Mesodermal cell (in vitro differentiated cells): ENCODE data around the gene PKP1.

Source experiments
- H3K27ac ChIP-seq: 2 replicates; pipeline ENCODE4 v1.7.0; 2013; ENCODE audit warnings: mild to moderate bottlenecking, low read depth, low read length, moderate library complexity; ENCODE audit not compliant: severe bottlenecking
- H3K36me3 ChIP-seq: 2 replicates; pipeline ENCODE4 v1.7.1; 2013; ENCODE audit warnings: mild to moderate bottlenecking, low read length, moderate library complexity; ENCODE audit not compliant: control insufficient read depth, insufficient read depth
- H3K4me1 ChIP-seq: one replicate; pipeline ENCODE4 v1.7.1; 2013; ENCODE audit warnings: mild to moderate bottlenecking, low read length; ENCODE audit not compliant: insufficient read depth, control insufficient read depth, poor library complexity, severe bottlenecking
- H3K4me3 ChIP-seq: 2 replicates; pipeline ENCODE4 v1.7.0; 2013; ENCODE audit warnings: low read length, control low read depth, mild to moderate bottlenecking; ENCODE audit not compliant: insufficient read depth, poor library complexity, severe bottlenecking; ENCODE audit errors: extremely low read depth
- H3K9me3 ChIP-seq: 2 replicates; pipeline ENCODE4 v1.7.1; 2013; ENCODE audit warnings: mild to moderate bottlenecking, low read length, moderate library complexity; ENCODE audit not compliant: control insufficient read depth
- WGBS, 2 experiments: methylation state at CpG; one replicate each; pipeline ENCODE4 v1.1.5; 2013; ENCODE audit warnings: missing lambda C conversion rate in 2 of 2; ENCODE audit not compliant: insufficient coverage in 2 of 2; 5-methylcytosine and 5-hydroxymethylcytosine counted together

The PKP1 gene

DNA sequence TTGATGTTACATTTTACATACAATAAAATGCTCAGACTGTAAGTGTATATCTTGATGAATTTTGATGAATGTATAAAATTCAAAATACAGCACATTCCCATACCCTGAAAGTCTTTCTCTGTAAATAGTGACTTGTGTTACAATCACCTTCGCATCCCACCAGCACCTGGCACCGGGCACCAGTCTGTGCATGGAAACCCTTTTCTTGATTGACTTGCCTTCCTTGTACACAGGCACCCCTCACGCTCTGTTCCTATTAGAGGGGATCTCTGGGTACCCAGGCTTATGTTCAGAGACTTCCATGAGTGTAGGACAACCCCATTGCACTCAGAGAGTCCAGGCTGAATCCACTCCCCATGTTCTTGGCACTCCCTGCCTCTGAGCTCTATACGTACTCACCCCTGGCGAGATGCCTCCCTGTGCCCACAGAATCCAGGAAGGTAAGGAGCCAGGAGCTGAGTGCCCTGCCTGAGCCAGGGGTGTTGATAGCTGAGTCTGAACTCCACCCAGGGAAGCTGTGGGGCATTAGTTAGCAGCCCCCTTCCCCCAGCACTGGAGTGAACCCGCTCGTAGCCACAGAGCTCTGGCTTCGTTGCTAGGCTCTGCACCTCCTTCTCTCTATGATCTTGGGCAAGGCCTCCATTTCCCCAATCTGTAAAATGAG lies 22.5 kb upstream of the PKP1 start:
- no peak overlapping the region for H3K27ac ChIP-seq
- no peak overlapping the region for H3K4me3 ChIP-seq
- no peaks in the 10 kb centered on the region for H3K9me3 ChIP-seq
- H3K36me3 ChIP-seq: no peaks in the 10 kb centered on the region
- WGBS, 2 experiments: 91 to 100% methylated on average over 2 to 5 of the region's 8 CpGs
- H3K4me1 ChIP-seq: no peaks in the 10 kb centered on the region

DNA sequence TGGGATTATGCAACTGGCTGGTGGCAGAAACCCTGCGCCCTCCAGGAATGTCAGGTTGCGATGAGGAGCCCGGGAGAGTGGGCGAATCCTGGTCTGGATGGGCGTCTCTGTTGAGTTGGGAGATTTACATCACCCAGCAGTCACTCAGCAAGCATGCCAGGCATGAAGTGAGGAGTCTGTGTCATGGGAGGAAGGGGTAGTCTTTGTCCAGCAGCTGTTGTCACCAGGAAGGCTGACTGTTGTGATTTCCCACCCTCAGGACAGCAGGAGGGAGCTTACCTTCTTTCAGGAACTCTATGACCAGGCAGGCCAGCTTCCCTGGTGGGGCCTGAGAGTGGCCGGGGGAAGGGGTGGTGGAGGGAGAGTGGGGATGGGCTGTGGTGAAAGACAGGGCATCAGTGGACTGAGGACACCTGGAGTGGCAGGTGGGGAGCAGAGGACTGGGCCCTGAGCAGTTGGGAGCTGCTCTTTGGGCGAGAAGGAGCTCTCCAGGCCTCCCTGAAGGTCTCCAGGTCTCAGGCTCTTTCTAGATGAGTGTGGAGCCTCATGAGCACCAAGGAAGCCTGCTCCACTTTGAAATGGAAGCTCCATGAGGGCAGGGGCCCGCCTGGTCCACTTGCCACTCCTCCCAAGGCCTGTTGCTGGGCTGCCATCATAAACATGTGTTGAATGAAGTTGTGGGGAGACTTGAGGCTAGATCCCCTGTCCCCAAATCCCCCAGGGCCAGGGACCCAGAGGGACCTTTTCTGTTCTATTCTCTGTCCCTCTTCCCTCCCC lies 21.3 kb upstream of the PKP1 start:
- Histone ChIP-seq H3K4me3 (no peak overlapping the region), H3K9me3 (no peaks in the 10 kb centered on the region), H3K4me1 (no peaks in the 10 kb centered on the region), H3K27ac (no peak overlapping the region), H3K36me3 (no peaks in the 10 kb centered on the region)
- 94 to 96% methylated on average over 6 to 7 of the region's 8 CpGs for WGBS, 2 experiments

DNA sequence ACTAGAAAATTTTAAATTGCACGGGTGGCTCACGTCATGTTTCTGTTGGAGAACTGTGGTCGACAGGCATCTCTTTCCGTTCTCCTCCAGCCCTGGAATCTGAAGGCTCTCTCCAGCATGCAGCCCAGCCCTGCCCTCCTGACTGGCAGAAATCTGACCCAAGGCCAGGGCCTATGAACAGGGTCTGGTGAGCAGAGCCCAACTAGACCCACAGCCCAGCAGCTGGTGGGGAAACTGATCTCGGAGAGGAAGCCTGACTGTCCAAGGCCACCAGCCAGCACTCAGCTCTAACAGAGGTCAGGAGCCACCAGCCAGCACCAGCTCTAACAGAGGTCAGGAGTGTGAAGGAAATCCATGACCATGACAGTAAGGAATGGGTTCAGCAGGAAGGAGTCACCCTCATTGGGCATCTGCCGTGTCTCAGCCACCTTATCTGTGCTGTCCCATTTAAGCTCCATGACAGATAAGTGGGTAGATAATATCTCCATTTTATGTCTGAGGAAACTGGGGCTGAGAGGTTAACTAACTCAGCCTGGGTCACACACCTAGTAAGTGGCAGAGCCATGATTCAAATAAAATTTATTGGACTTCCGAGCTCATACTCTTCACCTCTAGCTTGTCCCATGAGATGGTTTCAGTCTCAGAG lies 20.2 kb upstream of the PKP1 start:
- H3K4me1 ChIP-seq: no peaks in the 10 kb centered on the region

GRCh38 chr1:201264072-201264471 lies 19.2 kb upstream of the PKP1 start:
- Histone ChIP-seq H3K36me3 (no peaks in the 10 kb centered on the region), H3K4me1 (no peaks in the 10 kb centered on the region), H3K27ac (no peak overlapping the region), H3K9me3 (no peaks in the 10 kb centered on the region), H3K4me3 (no peak overlapping the region)
- 87 to 94% methylated on average over 6 of the region's 6 CpGs for WGBS, 2 experiments

More for the DNA sequence above, 20.2 kb upstream of the PKP1 start:
- Histone ChIP-seq H3K4me3 (no peak overlapping the region), H3K9me3 (no peaks in the 10 kb centered on the region), H3K27ac (no peak overlapping the region), H3K36me3 (no peaks in the 10 kb centered on the region)
- 94 to 96% methylated on average over 5 to 7 of the region's 7 CpGs for WGBS, 2 experiments

GRCh38 chr1:201264554-201264953 lies 18.8 kb upstream of the PKP1 start:
- H3K36me3 ChIP-seq: no peaks in the 10 kb centered on the region
- 83% methylated on average over 3 of the region's 4 CpGs; no CpG with 5 or more reads in 1 of the 2 experiments for WGBS, 2 experiments
- no peaks in the 10 kb centered on the region for H3K9me3 ChIP-seq
- no peaks in the 10 kb centered on the region for H3K4me1 ChIP-seq
- no peak overlapping the region for H3K27ac ChIP-seq
- no peak overlapping the region for H3K4me3 ChIP-seq

DNA sequence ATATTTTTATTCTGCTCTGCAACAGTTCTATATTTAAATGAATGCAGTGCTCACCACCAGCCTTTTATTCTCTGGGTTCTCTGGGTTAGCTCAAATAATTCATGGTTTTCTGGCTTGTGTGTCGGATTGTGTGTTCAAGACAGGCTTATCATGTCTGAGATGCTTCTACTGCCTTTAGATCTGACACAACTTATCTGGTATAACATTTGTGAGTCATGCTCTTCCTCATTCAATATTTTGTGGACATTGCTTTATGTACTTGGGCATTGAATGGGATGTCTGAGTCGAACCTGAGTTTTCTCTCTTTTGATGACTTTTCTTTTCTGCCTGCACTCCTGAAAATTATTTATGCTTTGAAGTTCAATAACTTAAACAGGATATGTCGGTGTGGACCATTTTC lies 17.6 kb upstream of the PKP1 start:
- 92 to 100% methylated on average over 1 to 2 of the region's 3 CpGs for WGBS, 2 experiments
- no peaks in the 10 kb centered on the region for H3K9me3 ChIP-seq
- no peaks in the 10 kb centered on the region for H3K4me1 ChIP-seq
- H3K4me3 ChIP-seq: no peak overlapping the region
- no peaks in the 10 kb centered on the region for H3K36me3 ChIP-seq
- H3K27ac ChIP-seq: no peak overlapping the region

GRCh38 chr1:201266276-201266675 lies 17.0 kb upstream of the PKP1 start:
- Histone ChIP-seq H3K4me3 (no peak overlapping the region), H3K9me3 (no peaks in the 10 kb centered on the region), H3K36me3 (no peaks in the 10 kb centered on the region), H3K4me1 (no peaks in the 10 kb centered on the region), H3K27ac (no peak overlapping the region)

GRCh38 chr1:201266774-201267173 lies 16.5 kb upstream of the PKP1 start:
- no peaks in the 10 kb centered on the region for H3K36me3 ChIP-seq
- no peaks in the 10 kb centered on the region for H3K4me1 ChIP-seq
- no peaks in the 10 kb centered on the region for H3K9me3 ChIP-seq
- WGBS, 2 experiments: 85 to 94% methylated on average over 3 of the region's 3 CpGs
- H3K4me3 ChIP-seq: no peak overlapping the region
- H3K27ac ChIP-seq: no peak overlapping the region

- Histone ChIP-seq H3K4me3 (no peak overlapping the region), H3K4me1 (no peaks in the 10 kb centered on the region), H3K9me3 (no peaks in the 10 kb centered on the region), H3K27ac (peak overlapping the region; percentile 51), H3K36me3 (no peaks in the 10 kb centered on the region)
- WGBS, 2 experiments: 84 to 95% methylated on average over 11 to 14 of the region's 14 CpGs
Observed at GRCh38 chr1:201267481-201268229, 15.7 kb upstream of the PKP1 start.

DNA sequence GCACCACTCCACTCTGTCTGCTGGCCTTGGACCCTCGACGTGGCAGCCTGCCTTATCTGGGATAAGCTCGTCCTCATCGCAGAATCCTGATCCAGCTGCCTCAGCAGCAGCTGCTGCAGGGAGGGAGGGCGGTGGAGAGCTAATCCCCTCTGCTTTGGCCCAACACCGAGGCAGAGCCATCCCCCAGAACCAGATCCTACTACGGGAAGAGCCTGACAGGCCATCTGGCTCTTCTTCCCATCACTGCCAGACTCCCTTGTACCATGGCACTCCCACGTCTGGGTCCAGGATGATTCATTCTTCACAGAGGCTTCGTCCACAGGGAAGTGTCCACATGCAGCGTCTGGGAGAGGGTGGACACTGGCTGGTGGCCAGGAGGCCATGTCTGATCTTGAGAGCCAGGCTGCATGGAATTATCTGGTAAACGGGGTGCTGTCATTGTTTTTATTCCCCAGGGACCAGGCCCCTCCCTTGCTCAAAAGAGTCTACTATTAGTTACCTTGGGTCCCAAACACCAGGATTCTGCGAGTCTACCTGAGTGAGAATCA lies 14.6 kb upstream of the PKP1 start:
- H3K9me3 ChIP-seq: no peaks in the 10 kb centered on the region
- H3K4me1 ChIP-seq: no peaks in the 10 kb centered on the region
- H3K27ac ChIP-seq: peak overlapping the region; percentile 51
- no peak overlapping the region for H3K4me3 ChIP-seq
- no peaks in the 10 kb centered on the region for H3K36me3 ChIP-seq
- WGBS, 2 experiments: 82 to 87% methylated on average over 8 to 10 of the region's 12 CpGs
